ENCODE data around the gene KCNQ1.

KCNQ1 gene

GRCh38 chr11:2837651-2838050 is 392.8 kb downstream of the KCNQ1 start:
- in situ Hi-C loops (cut with MboI; ENCODE audit: low sequenced_read_pairs): no loop called here

GRCh38 chr11:2838091-2838490 is 393.3 kb downstream of the KCNQ1 start:
- in situ Hi-C loops (cut with MboI; ENCODE audit: low sequenced_read_pairs): no loop called here

- in situ Hi-C loops (cut with MboI; ENCODE audit: low sequenced_read_pairs): no loop called here
These were observed 394.0 kb downstream of the KCNQ1 start for GRCh38 chr11:2838676-2839294.

GRCh38 chr11:2839395-2839943 is 394.7 kb downstream of the KCNQ1 start:
- in situ Hi-C loops (cut with MboI; ENCODE audit: low sequenced_read_pairs): no loop called here

GRCh38 chr11:2841411-2842190 is 396.8 kb downstream of the KCNQ1 start:
- in situ Hi-C loops (cut with MboI; ENCODE audit: low sequenced_read_pairs): no loop called here

- in situ Hi-C loops (cut with MboI; ENCODE audit: low sequenced_read_pairs): no loop called here
These were observed 398.1 kb downstream of the KCNQ1 start for GRCh38 chr11:2842876-2843275.

- in situ Hi-C loops (cut with MboI; ENCODE audit: low sequenced_read_pairs): no loop called here
These were observed 398.7 kb downstream of the KCNQ1 start for GRCh38 chr11:2843551-2843950.

GRCh38 chr11:2844116-2844842 is 399.5 kb downstream of the KCNQ1 start:
- in situ Hi-C loops (cut with MboI; ENCODE audit: low sequenced_read_pairs): no loop called here

- in situ Hi-C loops (cut with MboI; ENCODE audit: low sequenced_read_pairs): no loop called here
These were observed 400.2 kb downstream of the KCNQ1 start for GRCh38 chr11:2844996-2845395.

- in situ Hi-C loops (cut with MboI; ENCODE audit: low sequenced_read_pairs): no loop called here
These were observed 401.2 kb downstream of the KCNQ1 start for GRCh38 chr11:2846056-2846455.

- in situ Hi-C loops (cut with MboI; ENCODE audit: low sequenced_read_pairs): no loop called here
These were observed 401.7 kb downstream of the KCNQ1 start for GRCh38 chr11:2846470-2846869.

- in situ Hi-C loops (cut with MboI; ENCODE audit: low sequenced_read_pairs): no loop called here
These were observed 402.8 kb downstream of the KCNQ1 start for GRCh38 chr11:2847561-2847960.

- in situ Hi-C loops (cut with MboI; ENCODE audit: low sequenced_read_pairs): no loop called here
These were observed 403.7 kb downstream of the KCNQ1 start for GRCh38 chr11:2848497-2848896.

GRCh38 chr11:2849994-2850770 is 405.4 kb downstream of the KCNQ1 start:
- in situ Hi-C loops (cut with MboI; ENCODE audit: low sequenced_read_pairs): no loop called here

- in situ Hi-C loops (cut with MboI; ENCODE audit: low sequenced_read_pairs): no loop called here
These were observed 408.6 kb downstream of the KCNQ1 start for GRCh38 chr11:2853401-2853800.

- in situ Hi-C loops (cut with MboI; ENCODE audit: low sequenced_read_pairs): no loop called here
These were observed 409.3 kb downstream of the KCNQ1 start for GRCh38 chr11:2853997-2854560.

- in situ Hi-C loops (cut with MboI; ENCODE audit: low sequenced_read_pairs): no loop called here
These were observed 410.4 kb downstream of the KCNQ1 start for GRCh38 chr11:2855162-2855561.

- in situ Hi-C loops (cut with MboI; ENCODE audit: low sequenced_read_pairs): no loop called here
These were observed 412.5 kb downstream of the KCNQ1 start for GRCh38 chr11:2857276-2857675.

GRCh38 chr11:2857918-2858317 is 413.1 kb downstream of the KCNQ1 start:
- in situ Hi-C loops (cut with MboI; ENCODE audit: low sequenced_read_pairs): no loop called here

- in situ Hi-C loops (cut with MboI; ENCODE audit: low sequenced_read_pairs): no loop called here
These were observed 414.3 kb downstream of the KCNQ1 start for GRCh38 chr11:2858995-2859698.
